ENCODE data around the gene HOMER2.
"Not testable (repeated sequence)": the region's sequence is repeated elsewhere in the genome, so short reads cannot be mapped to it uniquely, and the experiment has no call there.

HOMER2 gene

DNA sequence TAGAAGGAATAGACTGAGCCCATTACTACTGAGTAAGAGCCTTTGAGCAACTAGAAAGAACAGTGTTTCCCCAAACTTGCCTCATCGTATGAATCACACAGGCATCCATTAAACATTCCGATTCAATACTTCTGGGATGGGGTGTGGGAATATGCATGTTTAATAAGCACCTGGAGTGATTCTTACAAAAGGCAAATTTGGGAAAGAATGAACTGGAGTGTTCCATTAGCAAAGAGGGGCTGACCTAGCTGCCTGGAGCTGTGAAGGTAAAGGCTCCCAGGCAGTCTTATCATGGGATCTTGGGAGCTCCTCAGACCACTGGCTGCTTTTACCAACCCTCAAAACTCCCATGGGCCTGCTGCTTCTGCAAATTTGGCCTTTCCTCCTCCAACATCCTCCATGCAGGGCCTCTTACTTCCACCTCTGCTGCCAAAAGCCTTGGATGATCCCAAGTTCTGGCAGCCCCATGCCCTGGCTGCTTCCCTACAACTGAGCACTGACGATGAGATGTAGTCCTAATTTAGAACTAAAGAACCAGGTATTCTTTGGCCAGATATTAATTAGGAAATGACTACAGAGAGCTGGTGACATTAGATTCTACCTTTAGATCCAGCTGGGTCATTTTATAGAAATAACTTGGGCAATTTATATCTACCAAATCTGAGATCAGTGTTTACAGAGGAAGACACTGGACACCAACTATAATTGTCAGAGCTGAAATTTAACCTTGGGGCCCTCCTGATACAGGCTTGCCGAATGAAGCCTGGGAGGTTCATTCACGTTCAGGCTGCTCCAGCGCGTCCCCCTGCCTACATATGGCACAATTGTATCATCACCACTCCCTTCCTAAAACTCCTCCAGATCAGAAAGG is 11.2 kb upstream of the HOMER2 start:
- no peak for DNase-seq

DNA sequence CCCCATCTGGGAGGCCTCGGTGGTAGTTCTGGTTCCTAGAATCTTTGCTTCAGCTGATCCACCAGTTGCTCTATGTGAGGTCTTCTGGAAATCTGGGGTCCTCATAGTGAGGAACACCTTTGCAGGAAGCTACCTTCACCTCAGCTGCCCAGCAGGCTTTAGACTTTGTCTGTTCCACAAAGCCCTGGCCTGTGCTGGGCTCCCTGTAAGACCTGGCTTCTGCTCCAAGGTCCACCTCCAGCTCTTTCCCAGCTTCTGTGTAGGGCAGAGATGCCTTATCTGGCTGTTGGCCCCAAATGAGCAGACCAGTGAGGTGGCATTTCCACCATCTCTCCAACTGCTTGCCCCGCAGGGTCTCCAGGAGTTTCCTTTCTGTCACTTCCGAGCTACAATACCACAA is 8.2 kb upstream of the HOMER2 start:
- no peak for DNase-seq

DNA sequence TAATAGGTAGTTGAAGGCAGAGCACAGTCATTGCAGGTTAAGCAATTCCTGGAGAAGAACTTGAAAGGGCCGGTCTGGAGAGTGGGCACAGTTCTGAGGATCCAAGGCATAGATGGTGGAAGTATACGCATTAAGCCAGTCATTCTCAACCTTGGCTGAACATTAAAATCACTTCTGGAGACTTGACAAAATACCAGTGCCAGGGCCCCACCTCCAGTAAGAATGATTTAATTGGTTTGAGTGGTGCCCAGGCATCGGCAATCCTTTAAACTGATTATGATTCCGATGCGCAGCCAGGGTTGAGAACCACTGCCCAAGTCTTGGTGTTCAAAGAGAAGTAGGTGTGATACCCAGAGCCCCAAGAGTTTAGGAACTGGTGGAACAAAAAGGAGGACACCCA is 6.9 kb upstream of the HOMER2 start:
- DNase-seq, result no peak

DNA sequence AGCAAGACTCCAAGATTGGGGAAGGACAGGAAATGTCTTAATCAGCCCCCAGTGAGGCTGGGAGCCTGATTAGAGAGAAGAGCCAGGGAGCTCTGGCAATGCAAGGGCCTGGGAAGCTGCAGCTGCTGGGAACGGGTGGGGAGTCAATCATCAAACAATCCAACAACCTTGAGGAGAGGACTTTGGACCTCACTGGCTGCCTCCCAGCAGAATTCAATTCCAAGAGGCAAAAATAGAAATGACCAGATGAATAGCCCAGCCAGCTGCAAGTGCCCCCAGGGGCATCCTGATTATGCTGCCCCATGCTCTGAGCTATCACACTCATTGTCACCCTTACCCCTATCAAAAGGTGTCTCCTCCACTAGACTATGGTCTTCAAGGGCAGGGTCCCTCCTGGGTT is 6.1 kb upstream of the HOMER2 start:
- no peak for DNase-seq

DNA sequence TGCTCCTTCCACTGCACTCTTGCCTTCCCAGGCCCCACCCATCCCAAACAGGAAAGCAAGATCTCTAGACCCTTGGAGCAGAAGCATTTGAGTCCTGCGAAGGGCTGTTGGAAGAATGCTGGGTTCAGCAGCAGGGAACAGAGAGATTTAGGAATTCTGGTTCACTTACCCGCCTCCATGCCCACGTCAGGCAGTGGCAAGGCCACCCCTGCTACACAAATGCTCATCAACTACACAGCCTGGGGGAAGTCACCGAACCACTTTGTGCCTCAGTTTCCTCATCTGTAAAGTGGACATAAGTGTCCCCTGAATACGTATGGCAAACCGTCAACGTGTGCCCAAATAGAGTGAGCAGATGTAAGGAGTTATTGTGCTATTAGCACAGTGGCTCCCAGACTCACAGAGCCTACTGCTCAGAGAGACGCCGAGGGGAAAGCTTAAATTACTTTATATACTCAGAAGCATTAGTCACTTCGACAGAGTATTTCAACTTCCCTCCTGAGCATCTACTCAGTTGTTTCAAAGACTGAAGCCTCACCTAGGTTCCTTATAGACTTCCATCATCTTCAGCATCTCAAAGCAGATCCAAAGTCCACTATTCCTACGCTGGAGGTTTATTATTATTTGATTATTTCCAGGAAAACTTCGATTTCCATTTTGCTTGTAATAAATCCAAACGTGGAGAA is 905 bp downstream of the HOMER2 start:
- no peak for DNase-seq

DNA sequence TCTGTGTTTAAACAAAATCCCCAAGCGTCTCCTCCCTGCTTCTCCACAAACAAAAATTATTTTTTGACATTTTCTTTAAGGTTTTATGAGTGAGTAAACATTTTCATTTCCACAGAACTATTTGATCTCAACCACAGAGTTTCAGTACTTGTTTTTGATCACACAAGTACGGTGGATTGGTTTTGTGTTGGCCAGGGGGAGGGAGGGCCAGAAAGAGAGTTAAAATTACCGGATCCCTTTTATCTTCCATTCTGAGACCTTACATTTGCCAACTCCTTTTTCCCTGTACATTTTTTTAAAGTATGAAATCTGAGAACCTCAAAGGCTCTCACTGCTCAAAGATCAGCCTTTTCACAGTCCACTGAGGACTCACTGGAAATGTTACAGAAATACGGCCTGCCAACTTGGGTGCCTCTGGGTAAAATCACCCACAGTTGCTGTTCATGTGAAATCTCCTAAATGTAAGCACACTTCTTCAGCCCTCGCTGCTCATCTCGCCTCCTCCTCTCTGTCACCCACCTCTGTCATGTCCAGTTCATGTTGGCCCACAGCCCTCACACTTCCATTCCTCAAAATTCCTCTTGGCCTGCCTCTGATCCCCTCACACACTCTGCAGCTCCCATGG is 1.7 kb downstream of the HOMER2 start:
- no peak for DNase-seq

DNA sequence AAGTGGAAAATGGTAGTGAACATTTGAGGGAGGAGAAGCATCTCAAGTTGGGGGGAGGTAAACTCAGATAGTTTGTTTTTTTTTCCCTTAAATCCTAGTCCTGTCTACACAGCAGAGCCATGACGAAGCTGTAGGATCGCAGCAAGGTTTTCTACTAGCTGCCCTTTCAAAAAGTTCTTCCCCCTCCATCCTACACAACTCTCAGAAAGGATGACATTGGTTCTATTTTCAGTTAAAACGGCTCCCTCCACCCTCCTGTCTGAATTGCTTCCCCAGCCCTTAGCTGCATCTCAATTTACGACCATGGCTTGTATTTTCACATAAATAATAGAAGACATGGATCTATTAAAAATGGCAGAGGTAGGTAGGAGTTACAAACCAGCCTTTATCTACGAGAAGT is 2.2 kb downstream of the HOMER2 start:
- no peak for DNase-seq

DNA sequence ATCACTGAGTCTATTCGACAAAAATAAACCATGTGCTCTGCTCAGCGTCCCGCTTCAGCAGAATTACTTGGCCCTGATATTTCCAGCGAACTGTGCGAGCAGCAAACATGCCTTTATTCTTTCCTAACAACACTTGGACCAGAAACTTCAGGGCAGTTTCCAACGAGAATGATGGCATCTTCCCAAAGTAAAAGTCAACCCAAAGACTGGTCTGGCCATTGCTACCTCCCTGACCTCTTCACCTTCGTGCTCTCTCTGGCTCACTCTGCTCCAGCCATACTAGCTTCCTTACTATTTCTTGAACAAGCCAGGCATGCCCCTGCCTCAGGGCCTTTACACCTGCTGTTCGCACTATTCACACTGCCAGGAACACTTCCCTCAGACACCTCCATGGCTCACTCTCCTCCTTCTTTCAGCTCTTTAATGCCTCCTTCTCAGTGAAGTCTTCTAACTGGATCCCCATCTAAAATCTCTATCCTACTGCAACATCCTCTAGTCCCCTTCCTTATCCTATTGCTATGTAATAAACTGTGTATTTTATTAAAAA is 6.3 kb downstream of the HOMER2 start:
- no peak for DNase-seq

DNA sequence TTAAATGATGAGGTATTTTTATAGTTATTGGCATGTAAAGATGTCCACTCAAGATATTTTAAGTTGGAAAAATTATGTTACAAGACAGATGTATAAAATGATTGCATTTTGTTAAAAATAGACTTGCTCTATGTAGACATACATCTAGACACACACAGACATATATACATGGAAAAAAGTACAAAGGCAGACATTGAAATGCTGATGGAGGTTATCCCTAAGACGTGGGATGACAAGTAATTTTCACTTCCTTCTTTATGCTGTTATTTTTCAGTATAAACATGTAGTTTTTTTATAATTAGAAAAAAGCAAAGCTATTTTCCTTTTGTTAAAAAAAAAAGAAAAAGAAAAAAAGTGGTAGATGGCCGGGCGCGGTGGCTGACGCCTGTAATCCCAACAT is 7.2 kb downstream of the HOMER2 start:
- no peak for DNase-seq

DNA sequence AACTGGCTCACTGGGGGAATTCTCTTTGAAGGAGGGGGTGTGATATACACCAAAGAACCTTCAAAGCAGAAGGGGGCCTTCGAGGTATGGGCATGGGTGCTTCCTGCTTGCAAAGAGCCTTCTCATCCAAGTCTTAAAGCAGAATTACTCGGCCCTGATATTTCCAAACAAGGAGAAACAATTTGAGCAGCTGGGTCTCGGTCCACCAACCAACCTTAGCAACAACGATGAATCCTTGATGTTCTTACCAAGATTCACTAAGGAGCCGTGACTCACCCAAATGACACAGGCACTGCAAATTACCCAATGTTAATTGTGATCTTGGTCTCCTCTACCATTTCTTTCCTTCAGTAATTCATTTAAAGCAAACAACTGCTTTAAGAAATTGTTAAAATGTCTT is 7.7 kb downstream of the HOMER2 start:
- no peak for DNase-seq

DNA sequence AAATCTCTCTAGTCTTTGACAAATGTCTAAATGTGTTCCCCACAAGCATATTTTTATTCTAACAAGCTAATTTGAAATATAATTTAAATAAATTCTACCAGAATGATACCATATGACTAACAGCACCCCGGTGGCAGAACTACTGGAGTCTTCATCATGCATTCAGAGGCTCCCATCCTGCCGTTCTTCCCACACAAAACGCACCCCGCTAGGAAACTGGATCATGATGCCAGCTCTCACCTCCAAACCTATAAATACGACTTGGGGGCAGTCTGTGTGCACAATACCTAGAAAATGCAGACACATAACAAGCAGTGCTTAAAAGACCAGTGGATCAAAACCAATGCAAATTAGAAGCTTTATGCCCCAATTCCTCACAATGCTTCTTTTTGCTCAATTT is 8.5 kb downstream of the HOMER2 start:
- no peak for DNase-seq

DNA sequence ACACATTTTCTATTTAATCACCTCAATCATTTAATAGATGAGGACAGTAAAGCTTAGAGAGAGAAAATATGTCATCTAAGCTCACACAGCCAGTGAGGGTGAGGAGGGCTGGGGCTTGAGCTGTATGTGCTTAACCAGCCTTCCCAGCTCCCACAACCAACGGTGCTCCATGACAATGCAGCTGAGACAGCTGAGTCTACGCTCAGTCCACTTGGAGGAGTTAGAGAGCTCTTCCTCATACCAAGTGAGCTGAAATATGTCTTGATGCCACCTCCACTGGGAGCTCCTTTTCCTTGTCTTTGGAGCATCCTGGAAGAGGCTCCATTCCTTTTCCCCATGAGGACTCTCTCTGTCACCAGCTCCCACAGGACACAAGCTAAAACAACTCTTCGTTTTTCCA is 9.3 kb downstream of the HOMER2 start:
- no peak for DNase-seq

DNA sequence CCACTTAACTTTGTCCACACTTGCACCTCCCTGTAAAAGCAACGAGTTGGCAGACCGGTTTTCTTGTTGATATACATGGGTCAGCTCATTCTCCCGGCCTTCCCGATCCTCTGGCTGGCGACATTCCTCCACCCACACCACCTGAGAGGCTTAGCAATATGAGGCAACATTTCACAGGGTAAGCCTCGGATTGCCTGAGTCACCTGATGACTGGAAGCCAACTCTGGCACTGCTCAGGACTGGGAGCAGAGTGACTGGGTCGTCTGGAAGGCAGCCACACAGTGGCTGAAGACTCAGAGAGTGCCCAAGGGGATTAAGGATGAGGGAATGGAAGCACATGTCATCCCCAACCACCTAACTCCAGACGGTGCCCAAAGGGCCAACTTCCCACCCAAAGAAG is 9.8 kb downstream of the HOMER2 start:
- no peak for DNase-seq

DNA sequence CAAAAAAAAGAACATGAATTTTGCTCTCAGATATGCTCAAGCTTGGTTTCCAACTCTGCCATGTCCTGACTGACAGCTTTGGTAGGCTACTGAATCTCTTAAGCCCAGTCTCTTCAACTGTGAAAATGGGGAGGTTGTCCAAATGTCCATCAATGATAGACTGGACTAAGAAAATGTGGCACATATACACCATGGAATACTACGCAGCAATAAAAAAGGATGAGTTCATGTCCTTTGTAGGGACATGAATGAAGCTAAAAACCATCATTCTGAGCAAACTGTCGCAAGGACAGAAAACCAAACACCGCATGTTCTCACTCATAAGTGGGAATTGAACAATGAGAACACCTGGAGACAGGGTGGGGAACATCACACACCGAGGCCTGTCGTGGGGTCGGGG is 12.8 kb downstream of the HOMER2 start:
- DNase-seq, result not testable (repeated sequence)

DNA sequence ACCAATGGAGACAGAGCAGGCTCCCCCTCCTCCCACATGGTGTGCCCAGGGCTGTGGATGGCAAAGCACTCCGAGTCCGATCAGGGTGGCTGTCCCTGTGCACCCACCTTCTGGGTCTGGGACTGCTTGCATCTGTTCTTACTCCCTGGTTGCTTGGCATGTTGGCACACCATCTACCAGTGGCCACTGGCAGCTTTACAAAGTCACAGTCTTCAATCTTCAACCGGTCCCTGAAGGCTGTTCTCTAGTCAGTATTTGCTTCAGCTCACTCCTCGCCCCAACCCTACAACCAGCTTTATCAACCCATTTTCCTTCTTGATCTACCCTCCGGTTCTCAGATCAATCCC is 14.8 kb downstream of the HOMER2 start:
- no peak for DNase-seq

DNA sequence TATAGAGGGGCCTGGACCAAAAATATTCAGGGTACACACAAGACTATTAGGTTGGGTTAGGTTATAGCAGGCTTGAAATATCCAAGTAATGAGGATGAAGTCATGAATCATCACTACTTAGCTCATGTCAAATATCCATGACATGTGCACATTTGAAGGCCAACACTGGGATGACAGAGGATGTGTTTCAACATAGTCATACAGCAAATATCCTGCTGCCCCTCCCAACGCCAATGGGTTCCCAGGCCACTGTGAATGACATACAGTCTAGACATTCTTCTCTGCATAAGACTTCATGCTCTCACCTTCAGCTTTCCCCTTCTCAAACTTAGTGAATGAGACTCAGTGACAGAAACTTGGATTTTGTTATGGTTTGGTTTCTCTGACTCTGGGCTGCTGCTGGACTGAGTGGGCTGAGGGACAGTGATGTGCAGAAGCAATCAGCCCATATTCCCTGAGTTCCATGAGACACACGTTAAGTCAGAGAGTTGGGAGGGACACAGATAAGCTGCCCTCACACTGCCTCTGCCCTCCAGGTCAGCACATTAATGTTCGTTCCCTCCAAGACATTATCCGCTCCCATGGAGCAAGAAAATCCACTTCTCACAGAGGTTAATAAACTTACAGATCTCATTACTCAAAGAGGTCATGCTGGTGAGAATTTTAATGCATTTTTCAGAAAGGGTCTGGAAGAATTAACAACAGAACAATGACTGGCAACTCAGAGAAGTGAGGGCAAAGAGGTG is 15.4 kb downstream of the HOMER2 start:
- DNase-seq, result no peak

DNA sequence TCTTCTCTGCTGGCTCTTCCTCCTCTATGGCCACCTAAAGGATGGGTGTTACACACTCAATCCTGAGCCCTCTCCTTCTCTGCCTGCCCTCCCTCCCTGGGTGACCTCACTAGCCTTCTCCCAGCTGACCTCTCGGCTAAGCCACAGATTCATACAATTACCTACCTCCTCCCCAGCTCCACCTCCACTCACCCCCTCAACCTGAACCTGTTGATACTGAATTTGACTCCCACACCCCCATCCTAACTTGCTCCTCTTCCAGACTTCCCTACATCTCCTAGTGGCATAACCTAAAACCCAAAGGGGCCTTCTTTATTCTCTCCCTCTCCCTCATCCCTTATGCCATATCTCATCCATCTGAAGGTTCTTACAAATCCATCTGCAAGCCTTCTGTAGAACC is 17.1 kb downstream of the HOMER2 start:
- no peak for DNase-seq

DNA sequence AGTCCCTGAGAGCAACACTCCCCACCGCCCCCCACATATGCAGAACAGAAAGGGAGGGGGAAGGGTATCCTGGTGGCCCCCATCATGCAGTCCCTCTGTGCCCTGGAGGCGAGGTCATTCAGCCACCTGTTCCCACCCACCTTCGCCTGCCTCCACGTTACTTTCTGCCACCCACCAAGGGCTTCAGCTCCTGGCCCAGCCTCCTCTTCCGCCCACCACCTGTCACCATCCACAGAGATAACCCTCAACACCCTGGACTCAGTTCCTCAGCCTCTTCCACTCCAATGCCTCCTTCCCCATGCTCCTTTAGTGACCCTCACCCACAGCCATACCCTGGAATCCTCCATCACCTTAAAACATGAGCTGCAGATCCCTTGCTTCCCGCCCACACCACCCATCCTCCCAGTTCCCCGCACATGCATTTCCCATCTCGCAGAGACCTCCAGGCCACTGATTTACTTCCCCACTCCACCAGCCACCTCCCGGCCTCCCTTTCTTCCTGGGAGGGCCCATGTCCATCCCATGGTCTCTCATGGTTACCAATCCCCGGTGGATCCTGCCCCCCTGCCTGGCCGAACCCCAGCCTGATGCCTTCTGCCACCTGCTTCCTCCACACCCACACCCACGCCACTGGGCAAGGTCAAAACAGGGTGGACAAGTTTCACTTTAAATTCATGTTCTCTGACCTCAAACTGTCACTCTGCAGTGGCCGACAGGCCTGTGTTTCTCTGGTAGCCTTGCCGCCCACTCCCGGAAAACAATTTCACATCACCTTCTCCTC is 18.2 kb downstream of the HOMER2 start:
- no peak for DNase-seq

DNA sequence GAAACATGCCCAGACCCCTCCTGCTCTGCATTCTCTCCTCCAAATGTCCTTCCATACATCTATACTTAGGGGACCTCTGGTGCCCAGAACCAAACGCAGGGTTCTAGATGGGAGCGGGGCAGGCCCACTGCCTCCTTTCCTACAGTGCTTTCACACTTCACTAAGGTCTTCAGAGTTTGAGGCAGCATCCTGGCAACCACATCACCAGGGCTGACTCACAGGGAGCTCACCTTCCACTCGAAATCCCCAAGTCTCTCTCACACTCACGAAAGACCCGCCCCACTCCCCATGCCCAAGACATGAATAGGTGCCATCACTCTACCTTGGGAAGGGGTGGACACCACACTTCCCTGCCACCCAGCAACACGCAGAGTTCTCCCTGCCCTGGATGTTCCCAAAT is 18.9 kb downstream of the HOMER2 start:
- DNase-seq, result no peak

DNA sequence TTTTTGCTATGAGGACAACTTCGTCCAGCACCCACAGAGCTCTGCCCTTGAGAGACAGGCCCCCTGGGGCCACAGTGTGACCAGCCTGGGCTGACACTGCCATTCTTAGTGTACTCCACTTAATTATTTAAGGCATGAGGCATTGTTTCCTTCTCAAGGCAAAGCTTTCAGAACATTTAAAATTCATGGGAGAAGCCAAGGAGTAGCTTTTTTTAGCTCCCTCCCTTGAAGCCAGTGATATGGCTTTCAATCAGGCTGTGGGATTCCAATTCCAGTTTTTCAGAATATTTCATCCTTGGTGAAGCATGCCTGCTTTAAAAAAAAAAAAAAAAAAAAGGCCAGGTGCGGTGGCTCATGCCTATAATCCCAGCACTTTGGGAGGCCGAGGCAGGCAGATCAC is 21.3 kb downstream of the HOMER2 start:
- DNase-seq, result no peak

DNA sequence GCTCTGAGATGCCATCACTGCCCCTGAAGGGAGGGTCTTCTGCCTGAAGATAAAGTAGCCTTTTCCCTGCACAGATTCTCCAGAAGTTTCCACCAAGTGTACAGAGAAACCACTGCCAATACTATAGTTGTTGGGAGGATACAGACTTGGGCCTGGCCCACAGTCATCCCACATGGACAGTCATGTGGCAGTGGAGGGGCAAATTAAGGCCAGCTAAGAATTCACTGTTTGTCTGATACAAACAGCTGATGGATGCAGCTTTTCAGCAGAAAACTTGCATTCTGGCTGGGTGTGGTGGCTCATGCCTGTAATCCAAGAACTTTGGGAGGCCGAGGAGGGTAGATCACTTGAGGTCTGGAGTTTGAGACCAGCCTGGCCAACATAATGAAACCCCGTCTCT is 22.1 kb downstream of the HOMER2 start:
- DNase-seq, result no peak

DNA sequence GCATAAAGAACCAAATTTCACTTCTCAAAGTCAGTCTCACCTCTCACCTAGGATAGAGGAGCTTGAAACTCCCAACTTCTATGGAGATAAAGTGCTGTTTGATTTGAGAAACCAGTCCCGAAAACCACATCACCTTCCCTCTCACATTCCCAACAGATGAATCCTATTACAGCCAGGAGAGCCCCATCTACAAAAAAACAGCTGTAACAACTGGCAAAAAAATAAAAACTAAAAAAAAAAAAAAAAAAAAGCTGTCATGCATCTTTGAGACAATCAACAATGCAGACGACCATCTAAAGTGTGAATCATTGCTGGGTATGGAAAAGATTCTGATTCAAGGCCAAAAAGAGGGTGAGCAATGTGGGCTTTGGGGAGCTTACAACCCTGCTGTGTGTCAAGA is 23.8 kb downstream of the HOMER2 start:
- no peak for DNase-seq

DNA sequence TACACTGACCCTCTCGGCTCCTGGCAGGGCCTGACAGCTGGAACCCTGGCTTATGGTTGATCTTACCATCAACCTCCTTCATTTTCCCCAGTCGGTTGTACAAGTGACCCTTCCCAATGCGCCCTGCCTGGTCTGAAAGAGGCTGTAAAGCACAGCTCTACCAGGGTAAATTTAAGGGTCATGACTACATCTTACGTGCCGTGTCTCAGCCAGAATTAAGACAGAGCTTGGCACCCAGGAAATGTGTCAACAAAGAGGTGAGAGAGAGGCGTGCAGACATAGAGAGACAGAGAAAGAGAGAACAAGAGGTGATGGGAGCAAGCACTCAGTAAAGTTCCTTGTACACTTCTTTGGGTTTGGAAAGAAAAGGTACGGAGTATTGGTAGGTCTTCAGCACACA is 28.8 kb downstream of the HOMER2 start:
- DNase-seq, result no peak

Measured in GF-D8 (cell line).